Caco-2 (cell line): ENCODE results near the gene C11orf91. TPM values are rescaled to one million over a fixed set of nuclear protein-coding genes. Genes with fewer than 3 reads are reported as not detected.

Source experiments
- BruUV-seq: library from RNA; stranded (reverse); fragments of 400-500 nt; replicated peaks from 2 replicates; lab custom pipeline; 2021; lab: Mats Ljungman, UMichigan
- CTCF ChIA-PET: fragments of 300-600 bp; sonication (Branson Sonifier 250); formaldehyde crosslinking; loops from one replicate; lab custom pipeline; 2022; ENCODE audit warnings: antibody characterized with exemption; lab: Charles Lee
- POLR2A ChIA-PET: fragments of 300-600 bp; sonication (Branson Sonifier 250); formaldehyde crosslinking; loops from one replicate; lab custom pipeline; 2022; ENCODE audit warnings: antibody characterized with exemption; lab: Charles Lee
- DNase-seq, 2 experiments: peaks; one replicate each; pipeline versions ENCODE4 v3.0.0 to v3.0.0-alpha.2; 2020 to 2022
- H3K27me3 ChIP-seq: replicated peaks from 2 replicates; pipeline ENCODE4 v1.6.0; 2011; ENCODE audit warnings: low read length; ENCODE audit not compliant: control insufficient read depth, insufficient read depth
- H3K36me3 ChIP-seq: 2 replicates; pipeline ENCODE4 v1.5.1; 2011; ENCODE audit warnings: low read length; ENCODE audit not compliant: control insufficient read depth, insufficient read depth
- H3K4me1 ChIP-seq: fragments of 250-450 bp; sonication (Bioruptor Pico); 2 replicates; pipeline ENCODE4 v1.5.1; 2020; ENCODE audit warnings: mild to moderate bottlenecking
- H3K4me3 ChIP-seq: 2 replicates; pipeline ENCODE4 v1.5.1; 2011; ENCODE audit warnings: low read depth, mild to moderate bottlenecking, control low read depth, low read length
- H3K9me3 ChIP-seq: fragments of 250-450 bp; sonication (Bioruptor Pico); 2 replicates; pipeline ENCODE4 v1.5.1; 2020; ENCODE audit warnings: mild to moderate bottlenecking, moderate library complexity
- H3K27ac Mint-ChIP-seq: one replicate; pipeline ENCODE4 v1.8.0; 2022; ENCODE audit warnings: mixed read lengths; ENCODE audit not compliant: unreplicated experiment
- H3K27me3 Mint-ChIP-seq: one replicate; pipeline ENCODE4 v1.8.0; 2022; ENCODE audit warnings: mixed read lengths; ENCODE audit not compliant: insufficient read depth, unreplicated experiment
- H3K36me3 Mint-ChIP-seq: one replicate; pipeline ENCODE4 v1.8.0; 2022; ENCODE audit warnings: mild to moderate bottlenecking, mixed read lengths; ENCODE audit not compliant: insufficient read depth, unreplicated experiment
- H3K4me1 Mint-ChIP-seq: one replicate; pipeline ENCODE4 v1.8.0; 2022; ENCODE audit warnings: low read depth, mixed read lengths; ENCODE audit not compliant: unreplicated experiment
- H3K4me3 Mint-ChIP-seq: one replicate; pipeline ENCODE4 v1.8.0; 2022; ENCODE audit warnings: mild to moderate bottlenecking, moderate library complexity, mixed read lengths; ENCODE audit not compliant: unreplicated experiment
- H3K9me3 Mint-ChIP-seq: one replicate; pipeline ENCODE4 v1.8.0; 2022; ENCODE audit warnings: mixed read lengths; ENCODE audit not compliant: unreplicated experiment
- intact Hi-C: fragments of 100-400 bp; cut with micrococcal nuclease; formaldehyde crosslinking; loops from one replicate; pipeline ENCODE4 v1.10.0; 2022; ENCODE audit not compliant: unreplicated experiment
- total RNA-seq: library from RNA; stranded (reverse); gene quantifications from 2 replicates; pipeline ENCODE4 v1.2.3, GENCODE V29; 2022
- TF ChIP-seq, protein P1 (sequence below), 2 experiments: fragments of 200-600 bp in 1 of 2; IDR thresholded peaks; 1 replicate in 1 of 2; 2 replicates in 1 of 2; pipeline versions ENCODE4 v1.5.1 to v1.8.0; 2011 to 2022; ENCODE audit warnings: antibody characterized with exemption in 1 of 2, control low read depth in 1 of 2, inconsistent platforms in 1 of 2, low read depth in 1 of 2, low read length in 1 of 2, mild to moderate bottlenecking in 1 of 2, moderate library complexity in 1 of 2; ENCODE audit not compliant: insufficient read depth in 1 of 2, severe bottlenecking in 1 of 2, unreplicated experiment in 1 of 2

Gene C11orf91
- total RNA-seq, 1 experiment from 2014 or later = not detected

DNA sequence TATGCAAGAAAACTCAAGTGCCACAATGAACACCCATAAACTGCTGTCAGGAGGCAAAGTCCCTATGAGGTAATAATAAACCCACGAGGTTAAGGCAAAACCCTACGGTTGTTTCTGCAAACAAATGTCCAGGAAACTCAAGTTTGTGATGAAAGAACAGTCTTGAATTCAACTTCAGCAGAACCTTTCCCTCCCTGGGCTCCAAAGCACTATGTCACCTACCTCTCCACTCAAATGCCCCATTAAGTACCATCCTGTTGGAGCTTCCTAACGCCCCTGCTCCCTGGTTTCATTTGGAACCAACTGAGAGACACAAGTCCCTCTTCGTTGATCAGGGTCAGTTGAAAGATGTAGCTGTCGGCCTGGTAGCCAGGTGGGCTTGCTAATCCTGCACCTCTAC is 2.6 kb upstream of the C11orf91 start:
- Mint-ChIP-seq H3K9me3 (no peaks in the 10 kb centered on the region), H3K4me3 (no peak overlapping the region), H3K4me1 (peaks cover 12% of the 10 kb centered on the region), H3K27ac (no peak overlapping the region), H3K27me3 (no peaks in the 10 kb centered on the region), H3K36me3 (peaks cover 13% of the 10 kb centered on the region)
- no TSS peak for BruUV-seq
- no peaks in the 10 kb centered on the region for H3K9me3 ChIP-seq
- ChIA-PET POLR2A (no interaction called here), CTCF (no interaction called here)
- no peaks in the 10 kb centered on the region for H3K36me3 ChIP-seq
- intact Hi-C loops = loop anchor here (5.0 kb wide), 1 partner anchor 34 kb away; the partner anchor contains the start of gene CD59
- no peak for DNase-seq
- H3K27me3 ChIP-seq = no peaks in the 10 kb centered on the region
- H3K4me3 ChIP-seq = no peak overlapping the region
- H3K4me1 ChIP-seq = peaks cover 18% of the 10 kb centered on the region
- TF ChIP-seq, protein P1, sequence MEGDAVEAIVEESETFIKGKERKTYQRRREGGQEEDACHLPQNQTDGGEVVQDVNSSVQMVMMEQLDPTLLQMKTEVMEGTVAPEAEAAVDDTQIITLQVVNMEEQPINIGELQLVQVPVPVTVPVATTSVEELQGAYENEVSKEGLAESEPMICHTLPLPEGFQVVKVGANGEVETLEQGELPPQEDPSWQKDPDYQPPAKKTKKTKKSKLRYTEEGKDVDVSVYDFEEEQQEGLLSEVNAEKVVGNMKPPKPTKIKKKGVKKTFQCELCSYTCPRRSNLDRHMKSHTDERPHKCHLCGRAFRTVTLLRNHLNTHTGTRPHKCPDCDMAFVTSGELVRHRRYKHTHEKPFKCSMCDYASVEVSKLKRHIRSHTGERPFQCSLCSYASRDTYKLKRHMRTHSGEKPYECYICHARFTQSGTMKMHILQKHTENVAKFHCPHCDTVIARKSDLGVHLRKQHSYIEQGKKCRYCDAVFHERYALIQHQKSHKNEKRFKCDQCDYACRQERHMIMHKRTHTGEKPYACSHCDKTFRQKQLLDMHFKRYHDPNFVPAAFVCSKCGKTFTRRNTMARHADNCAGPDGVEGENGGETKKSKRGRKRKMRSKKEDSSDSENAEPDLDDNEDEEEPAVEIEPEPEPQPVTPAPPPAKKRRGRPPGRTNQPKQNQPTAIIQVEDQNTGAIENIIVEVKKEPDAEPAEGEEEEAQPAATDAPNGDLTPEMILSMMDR (IDR thresholded peaks at IDR 0.05; ENCODE audit: insufficient read depth in 1 of 2, low read depth in 1 of 2, low read length in 1 of 2, severe bottlenecking in 1 of 2, unreplicated experiment in 1 of 2) = no peak

DNA sequence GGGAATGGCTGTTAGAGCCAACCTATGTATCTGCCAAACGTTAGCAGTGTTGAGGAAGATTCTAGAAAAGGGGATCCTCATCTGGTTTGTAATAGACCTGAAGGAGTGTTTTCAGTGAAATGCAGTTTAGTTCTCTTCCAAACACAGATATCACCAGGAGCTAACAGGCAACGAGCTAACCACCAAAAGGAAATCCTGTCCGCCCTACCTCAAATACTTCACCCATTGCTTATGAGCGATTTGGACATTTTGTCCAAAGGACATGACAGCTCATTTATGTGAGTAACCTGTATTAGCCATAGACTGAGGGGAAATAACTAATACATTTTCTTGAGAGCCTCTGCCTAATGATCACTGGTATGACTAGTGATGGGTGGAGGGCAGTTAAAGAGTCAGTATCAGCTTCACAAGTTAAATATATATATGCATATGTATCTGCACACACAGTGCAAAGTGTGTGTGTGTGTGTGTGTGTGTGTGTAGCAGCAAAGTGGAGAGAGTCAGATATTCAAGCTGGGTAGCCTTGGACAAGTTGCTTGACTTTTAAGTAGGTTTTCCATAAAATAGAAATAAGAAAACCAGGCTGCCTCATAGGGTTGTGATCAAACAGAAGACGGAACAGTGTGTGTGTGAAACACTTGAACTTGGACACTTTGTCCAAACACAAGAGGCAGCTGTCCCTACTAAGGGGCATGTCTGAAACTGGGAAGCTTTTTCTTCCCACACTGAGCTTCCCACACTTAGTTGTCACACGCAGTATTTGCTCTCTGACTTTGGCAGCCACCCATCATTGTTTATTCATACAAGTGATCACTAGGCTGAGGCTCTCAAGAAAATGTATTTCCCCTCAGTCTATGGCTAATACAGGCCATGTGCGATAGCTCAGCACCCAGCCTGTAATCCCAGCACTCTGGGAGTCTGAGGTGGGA is 940 bp upstream of the C11orf91 start:
- POLR2A ChIA-PET = no interaction called here
- no peaks in the 10 kb centered on the region for H3K9me3 ChIP-seq
- peak overlapping the region; percentile 85 for H3K4me3 ChIP-seq
- Mint-ChIP-seq H3K27ac (peak overlapping the region; percentile 66), H3K9me3 (no peaks in the 10 kb centered on the region), H3K4me3 (peak overlapping the region; percentile 85), H3K4me1 (peaks cover 12% of the 10 kb centered on the region), H3K36me3 (peaks cover 13% of the 10 kb centered on the region), H3K27me3 (peaks cover 2% of the 10 kb centered on the region)
- no TSS peak for BruUV-seq
- no peak for DNase-seq
- peaks cover 18% of the 10 kb centered on the region for H3K4me1 ChIP-seq
- intact Hi-C loops = loop anchor here (5.0 kb wide), 1 partner anchor 36 kb away; the partner anchor contains the start of gene CD59
- CTCF ChIA-PET = interaction anchor here (0.5 to 2.4 kb wide), 3 partner anchors 15 to 286 kb away, joined by 3 to 5 read pairs (median 4); no protein-coding TSS in a partner anchor
- TF ChIP-seq, protein P1 (IDR thresholded peaks at IDR 0.05; ENCODE audit: insufficient read depth in 1 of 2, low read depth in 1 of 2, low read length in 1 of 2, severe bottlenecking in 1 of 2, unreplicated experiment in 1 of 2) = no peak
- no peaks in the 10 kb centered on the region for H3K36me3 ChIP-seq
- H3K27me3 ChIP-seq = no peaks in the 10 kb centered on the region

DNA sequence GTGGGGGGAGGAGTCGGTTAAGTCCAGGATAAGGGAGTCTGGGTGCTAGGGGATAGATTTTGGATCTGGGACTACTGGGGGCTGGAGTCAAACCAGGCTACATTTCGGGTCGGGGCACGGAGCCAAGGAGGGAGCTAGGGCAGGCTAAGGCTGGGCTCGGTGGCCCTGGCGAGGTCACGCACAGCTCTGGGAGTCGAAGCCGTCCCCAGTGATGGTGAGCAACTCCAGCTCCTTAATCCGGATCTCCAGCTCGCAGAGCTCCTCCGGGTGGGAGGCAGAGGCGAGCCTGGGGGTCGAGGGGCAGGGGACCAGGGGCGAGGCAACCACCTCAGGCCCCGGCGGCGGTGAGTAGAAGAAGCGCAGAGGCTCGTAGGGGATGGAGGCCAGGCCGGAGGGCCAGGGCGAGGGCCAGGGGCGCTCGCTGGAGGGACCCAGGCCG is 544 bp downstream of the C11orf91 start:
- Mint-ChIP-seq H3K36me3 (peaks cover 13% of the 10 kb centered on the region), H3K4me1 (peaks cover 12% of the 10 kb centered on the region), H3K27ac (no peak overlapping the region), H3K9me3 (no peaks in the 10 kb centered on the region), H3K4me3 (peak overlapping the region; percentile 85), H3K27me3 (peaks cover 2% of the 10 kb centered on the region)
- no peaks in the 10 kb centered on the region for H3K27me3 ChIP-seq
- no peaks in the 10 kb centered on the region for H3K9me3 ChIP-seq
- peak overlapping the region; percentile 85 for H3K4me3 ChIP-seq
- intact Hi-C loops = loop anchor here (5.0 kb wide), 1 partner anchor 37 kb away; the partner anchor contains the start of gene CD59
- TF ChIP-seq, protein P1 (IDR thresholded peaks at IDR 0.05; ENCODE audit: insufficient read depth in 1 of 2, low read depth in 1 of 2, low read length in 1 of 2, severe bottlenecking in 1 of 2, unreplicated experiment in 1 of 2) = no peak
- CTCF ChIA-PET = interaction anchor here (2.4 kb wide), 1 partner anchor 42 kb away, joined by 5 read pairs; no protein-coding TSS in a partner anchor
- no TSS peak for BruUV-seq
- POLR2A ChIA-PET = no interaction called here
- H3K36me3 ChIP-seq = no peaks in the 10 kb centered on the region
- peaks cover 18% of the 10 kb centered on the region for H3K4me1 ChIP-seq
- no peak for DNase-seq
